Stimulated activated effector memory CD8-positive, alpha-beta T cell treated with anti-CD3 and anti-CD28 coated beads, Interleukin-12 subunit alpha, Interleukin-12 subunit beta, amount 100 ng/mL, for 72 hours (primary cell): ENCODE measurements around the gene TMEM132D.

ENCODE experiments used
- ATAC-seq: fragments of 150-1000 bp; cut with Tn5 transposase; 2 replicates; pipeline ENCODE4 v1.10.0; 2021
- DNase-seq, 2 donors: peaks; one replicate each; pipeline ENCODE4 v3.0.0; 2021 to 2022; ENCODE audit warnings: low spot score in 2 of 2
- H3K27ac Mint-ChIP-seq: one replicate; pipeline ENCODE4 v1.8.0; 2022; ENCODE audit warnings: mild to moderate bottlenecking, mixed read lengths
- H3K36me3 Mint-ChIP-seq: one replicate; pipeline ENCODE4 v1.8.0; 2022; ENCODE audit warnings: mild to moderate bottlenecking, mixed read lengths
- H3K4me1 Mint-ChIP-seq: one replicate; pipeline ENCODE4 v1.8.0; 2022; ENCODE audit warnings: mixed read lengths
- H3K4me3 Mint-ChIP-seq: one replicate; pipeline ENCODE4 v1.8.0; 2022; ENCODE audit warnings: mild to moderate bottlenecking, mixed read lengths
- H3K9me3 Mint-ChIP-seq: one replicate; pipeline ENCODE4 v1.8.0; 2022; ENCODE audit warnings: mixed read lengths

TMEM132D gene

DNA sequence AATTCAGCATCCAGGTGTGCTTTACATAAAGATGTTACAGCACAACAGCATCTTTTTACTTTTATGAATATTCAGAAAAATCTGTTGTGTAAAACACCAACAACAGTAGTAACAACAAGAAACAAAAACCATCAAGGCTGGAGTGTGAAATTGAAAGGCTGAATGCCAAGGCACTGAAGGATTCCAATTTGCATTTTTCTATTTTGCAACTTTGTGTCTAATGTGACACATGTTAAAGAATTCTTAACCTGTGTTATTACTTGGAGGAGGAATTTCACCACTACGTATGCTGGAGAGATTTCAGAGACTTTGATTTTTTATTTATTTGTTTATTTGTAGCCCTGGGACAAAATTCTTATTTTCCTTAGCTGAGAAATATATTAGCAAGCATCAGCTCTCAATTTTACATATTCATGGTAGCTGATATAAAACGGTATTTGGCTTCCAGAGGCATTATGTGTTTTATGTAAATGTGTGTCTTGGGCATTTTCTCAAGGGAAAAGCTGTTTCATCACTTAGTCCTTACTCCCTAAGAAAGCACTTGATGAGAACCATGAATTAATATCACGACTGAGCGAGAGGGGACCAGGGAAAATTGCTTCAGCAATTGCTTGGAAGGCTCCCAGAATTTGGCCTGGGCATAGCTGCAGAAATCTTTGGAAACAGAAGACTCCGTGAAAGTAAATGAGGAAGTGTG is 475.4 kb downstream of the TMEM132D start:
- H3K9me3 Mint-ChIP-seq: peaks cover 7% of the 10 kb centered on the region
- ATAC-seq: no peak
- H3K27ac Mint-ChIP-seq: no peak overlapping the region
- H3K4me1 Mint-ChIP-seq: no peaks in the 10 kb centered on the region
- H3K36me3 Mint-ChIP-seq: no peaks in the 10 kb centered on the region
- no peak overlapping the region for H3K4me3 Mint-ChIP-seq
- DNase-seq: no peak

DNA sequence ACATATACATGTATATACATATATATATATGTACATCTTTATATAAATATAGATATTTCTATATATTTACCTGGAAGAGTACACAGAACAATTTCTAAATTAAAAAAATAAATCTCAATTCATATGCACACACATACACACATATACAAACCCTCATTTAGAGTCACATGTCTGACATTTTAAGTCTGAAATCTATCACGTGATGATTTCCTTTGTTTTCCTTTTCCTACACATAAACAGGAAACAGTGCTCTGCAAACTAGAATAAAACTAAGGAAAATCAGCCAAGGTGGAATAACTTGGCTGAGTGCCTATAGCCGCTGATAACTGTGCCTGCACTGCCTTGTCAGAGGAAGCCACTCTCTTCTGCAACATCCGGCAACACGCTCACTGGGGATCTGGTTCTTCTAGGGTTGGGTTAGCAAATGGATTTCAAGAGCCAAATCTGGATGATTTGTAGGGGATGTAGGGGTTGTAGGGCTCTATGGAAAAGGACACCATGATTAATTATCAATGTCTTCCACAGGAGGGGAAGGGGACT is 480.7 kb downstream of the TMEM132D start:
- no peaks in the 10 kb centered on the region for H3K36me3 Mint-ChIP-seq
- no peak for DNase-seq
- H3K27ac Mint-ChIP-seq: no peak overlapping the region
- H3K4me3 Mint-ChIP-seq: no peak overlapping the region
- no peak for ATAC-seq
- no peaks in the 10 kb centered on the region for H3K4me1 Mint-ChIP-seq
- peaks cover 4% of the 10 kb centered on the region for H3K9me3 Mint-ChIP-seq

DNA sequence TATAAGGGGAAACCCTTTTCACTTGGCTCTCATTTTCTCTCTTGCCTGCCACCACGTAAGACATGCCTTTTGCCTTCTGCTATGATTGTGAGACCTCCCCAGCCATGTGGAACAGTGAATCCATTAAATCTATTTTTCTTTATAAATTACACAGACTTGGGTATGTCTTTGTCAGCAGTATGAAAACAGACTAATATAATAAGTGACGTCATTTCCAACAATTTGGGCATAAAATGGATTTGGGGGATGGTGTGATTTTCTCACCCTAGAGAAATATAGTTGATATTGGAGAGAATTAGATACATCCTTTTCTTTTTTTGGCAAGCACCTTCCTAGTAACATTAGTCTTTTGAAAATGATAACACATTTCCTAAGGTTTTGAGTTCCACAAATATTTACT is 490.5 kb downstream of the TMEM132D start:
- H3K4me3 Mint-ChIP-seq: no peak overlapping the region
- peaks cover 5% of the 10 kb centered on the region for H3K9me3 Mint-ChIP-seq
- DNase-seq (no peak), ATAC-seq (no peak)
- H3K27ac Mint-ChIP-seq: no peak overlapping the region
- H3K4me1 Mint-ChIP-seq: no peaks in the 10 kb centered on the region
- H3K36me3 Mint-ChIP-seq: no peaks in the 10 kb centered on the region

DNA sequence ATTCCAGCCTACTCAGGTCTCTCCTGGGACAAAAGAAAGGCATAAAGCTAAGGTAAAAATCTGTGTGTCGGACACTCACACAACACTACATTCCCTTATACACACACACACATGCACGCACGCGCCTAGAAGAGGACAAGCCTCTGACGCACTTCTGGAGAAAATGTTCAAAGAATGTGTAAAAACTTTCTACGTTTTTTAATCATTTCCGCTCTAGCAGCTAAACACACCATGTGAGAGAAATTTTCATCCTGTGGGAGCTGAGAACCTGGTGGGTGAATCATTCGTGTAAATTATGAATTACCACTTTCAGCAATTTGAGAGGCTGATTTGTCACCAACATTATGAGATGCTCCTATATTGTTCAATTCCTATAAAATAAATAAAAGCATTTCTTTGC is 494.5 kb downstream of the TMEM132D start:
- H3K4me3 Mint-ChIP-seq: no peak overlapping the region
- DNase-seq (no peak), ATAC-seq (no peak)
- no peaks in the 10 kb centered on the region for H3K4me1 Mint-ChIP-seq
- H3K36me3 Mint-ChIP-seq: no peaks in the 10 kb centered on the region
- H3K9me3 Mint-ChIP-seq: peaks cover 3% of the 10 kb centered on the region
- no peak overlapping the region for H3K27ac Mint-ChIP-seq

DNA sequence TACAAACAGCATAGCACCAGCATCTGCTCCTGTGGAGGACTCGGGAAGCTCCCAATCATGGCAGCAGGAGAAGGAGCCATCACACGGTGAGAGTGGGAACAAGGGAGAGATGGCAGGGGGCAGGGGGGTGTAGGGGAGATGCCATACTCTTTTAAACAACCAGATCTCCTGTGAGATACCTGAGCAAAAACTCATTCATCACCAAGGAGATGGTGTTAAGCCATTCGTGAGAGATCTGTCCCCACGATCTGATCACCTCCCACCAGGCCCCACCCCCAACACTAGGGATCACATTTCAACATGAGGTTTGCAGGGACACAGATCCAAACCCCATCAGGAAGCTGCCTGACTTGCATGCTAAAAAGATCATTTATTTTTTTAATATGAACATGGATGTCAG is 499.3 kb downstream of the TMEM132D start:
- no peak for ATAC-seq
- Mint-ChIP-seq H3K4me1 (no peaks in the 10 kb centered on the region), H3K36me3 (no peaks in the 10 kb centered on the region)

DNA sequence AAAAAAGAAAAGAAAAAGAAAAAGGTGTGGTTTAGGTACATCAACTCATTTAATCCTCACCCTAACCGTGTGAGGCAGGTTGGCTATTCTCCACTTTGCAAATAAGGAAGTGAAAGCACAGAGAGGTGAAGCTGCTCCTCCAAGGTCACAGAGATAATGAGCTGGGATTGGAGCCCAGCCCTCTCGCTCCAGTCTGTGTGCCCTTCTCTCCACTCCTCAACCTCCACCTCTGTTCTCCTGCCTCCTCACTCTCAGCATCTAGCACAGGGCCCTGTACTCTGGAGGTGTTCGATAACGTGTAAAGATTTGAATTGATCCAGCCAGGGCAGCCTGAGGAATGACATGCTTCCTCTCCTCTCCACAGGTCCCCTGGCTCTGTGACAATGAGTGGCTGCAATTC is 502.3 kb downstream of the TMEM132D start:
- ATAC-seq (peak; percentile 36), DNase-seq (no peak)
- Mint-ChIP-seq H3K4me1 (no peaks in the 10 kb centered on the region), H3K4me3 (no peak overlapping the region), H3K9me3 (peaks cover 6% of the 10 kb centered on the region), H3K27ac (no peak overlapping the region), H3K36me3 (no peaks in the 10 kb centered on the region)

More for the DNA sequence above, 499.3 kb downstream of the TMEM132D start:
- DNase-seq: no peak
- no peak overlapping the region for H3K27ac Mint-ChIP-seq
- H3K9me3 Mint-ChIP-seq: peaks cover 3% of the 10 kb centered on the region
- no peak overlapping the region for H3K4me3 Mint-ChIP-seq

DNA sequence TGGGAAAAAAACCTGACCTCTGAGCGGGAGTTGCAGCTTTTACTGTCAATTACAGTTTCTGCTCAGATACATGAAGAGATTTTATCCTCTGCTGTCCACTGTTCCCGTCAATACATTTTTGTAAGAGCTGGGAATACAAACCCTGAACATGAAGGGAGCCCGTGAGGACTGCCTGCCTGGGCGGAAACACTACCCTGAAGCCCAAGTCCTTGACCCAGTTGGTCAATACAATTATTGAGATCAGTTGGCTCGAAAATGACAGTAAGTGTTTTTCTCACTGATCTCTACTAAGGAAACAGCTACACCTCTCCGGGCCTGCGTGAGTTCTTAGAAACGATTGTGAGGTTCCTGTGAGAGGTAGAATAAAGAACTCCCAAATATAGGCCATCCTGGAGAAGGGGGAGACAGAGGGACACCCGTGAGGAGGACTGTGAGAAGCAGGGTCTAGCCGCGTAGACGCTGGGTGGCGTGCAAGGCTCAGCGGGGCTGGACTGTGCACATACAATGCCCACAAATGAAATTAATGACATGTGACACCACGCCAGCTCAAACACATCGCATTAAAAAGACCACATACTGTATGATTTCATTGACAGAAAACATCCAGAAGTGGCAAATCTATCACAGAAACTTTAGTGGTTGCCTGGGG is 509.5 kb downstream of the TMEM132D start:
- peaks cover 5% of the 10 kb centered on the region for H3K9me3 Mint-ChIP-seq
- no peaks in the 10 kb centered on the region for H3K4me1 Mint-ChIP-seq

DNA sequence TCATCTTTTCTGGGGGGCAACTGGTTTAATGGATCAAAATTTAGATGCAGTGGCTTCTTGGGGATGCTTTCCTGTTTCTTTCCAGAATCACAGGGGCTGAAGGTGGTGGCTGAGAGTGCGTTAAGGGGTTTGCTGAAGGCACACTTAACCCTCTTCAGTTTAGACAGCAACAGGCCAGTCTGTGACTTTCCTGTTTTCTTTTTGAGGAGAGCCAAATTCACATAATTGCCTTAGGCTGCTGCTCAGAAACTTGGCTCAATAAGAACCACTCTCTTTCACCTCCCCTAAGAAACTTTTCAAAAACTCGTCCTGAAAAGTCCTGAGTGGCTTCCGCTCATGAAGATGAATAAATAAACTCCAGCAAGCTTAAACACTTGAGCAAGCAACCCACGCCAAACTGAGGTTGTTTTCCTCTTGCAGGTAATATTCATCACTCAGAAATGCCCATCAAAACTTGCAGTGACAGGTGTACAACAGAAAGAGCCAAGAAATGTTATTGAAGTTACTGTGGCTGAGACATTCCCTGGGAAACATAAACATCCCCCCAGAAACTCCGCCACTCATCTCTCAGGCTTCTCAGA is 510.4 kb downstream of the TMEM132D start:
- Mint-ChIP-seq H3K4me1 (no peaks in the 10 kb centered on the region), H3K4me3 (no peak overlapping the region), H3K9me3 (peaks cover 3% of the 10 kb centered on the region), H3K27ac (no peak overlapping the region), H3K36me3 (no peaks in the 10 kb centered on the region)
- ATAC-seq: no peak
- DNase-seq: no peak

More for the DNA sequence above, 509.5 kb downstream of the TMEM132D start:
- H3K27ac Mint-ChIP-seq: no peak overlapping the region
- no peak overlapping the region for H3K4me3 Mint-ChIP-seq
- H3K36me3 Mint-ChIP-seq: no peaks in the 10 kb centered on the region
- no peak for ATAC-seq
- DNase-seq: no peak

DNA sequence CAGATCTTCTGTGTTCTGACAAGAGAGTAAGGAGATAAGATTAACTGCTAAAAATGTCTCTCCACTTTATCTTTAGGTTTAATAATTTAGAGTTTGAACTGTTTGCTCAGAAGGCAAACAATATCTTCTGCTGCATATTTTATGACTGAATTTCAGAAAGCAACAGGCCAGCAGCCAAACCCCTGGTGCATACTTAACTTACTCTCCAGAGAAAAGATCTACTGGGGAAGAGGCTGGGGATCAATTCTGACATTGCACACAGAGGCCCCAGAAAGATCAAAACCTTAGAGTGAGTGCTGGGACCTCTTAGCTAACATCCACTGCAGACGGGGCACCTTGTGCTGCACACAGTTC is 518.2 kb downstream of the TMEM132D start:
- no peak for ATAC-seq
- no peak for DNase-seq
- H3K4me3 Mint-ChIP-seq: no peak overlapping the region
- no peaks in the 10 kb centered on the region for H3K36me3 Mint-ChIP-seq
- peaks cover 7% of the 10 kb centered on the region for H3K9me3 Mint-ChIP-seq
- no peaks in the 10 kb centered on the region for H3K4me1 Mint-ChIP-seq
- H3K27ac Mint-ChIP-seq: no peak overlapping the region

DNA sequence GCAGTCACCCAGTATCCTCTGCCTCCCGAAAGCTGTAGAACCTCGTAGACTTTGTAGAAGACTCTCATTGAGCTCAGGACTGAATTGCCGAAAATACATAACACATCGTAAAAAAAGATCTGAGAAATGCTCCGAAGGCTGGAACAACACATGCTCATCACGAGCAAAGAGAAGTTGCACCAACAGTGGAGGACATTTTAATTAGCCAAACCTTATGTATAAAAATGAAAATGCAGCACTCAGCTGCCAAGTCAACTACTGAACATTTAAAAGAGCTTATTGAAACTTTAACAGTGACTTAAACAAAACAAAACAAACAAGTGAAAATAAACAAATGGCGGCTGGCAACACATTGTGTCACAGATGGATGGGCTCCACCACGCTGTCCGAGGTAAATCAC is 519.9 kb downstream of the TMEM132D start:
- DNase-seq (no peak), ATAC-seq (no peak)
- no peaks in the 10 kb centered on the region for H3K36me3 Mint-ChIP-seq
- peaks cover 7% of the 10 kb centered on the region for H3K9me3 Mint-ChIP-seq
- no peak overlapping the region for H3K27ac Mint-ChIP-seq
- no peaks in the 10 kb centered on the region for H3K4me1 Mint-ChIP-seq
- no peak overlapping the region for H3K4me3 Mint-ChIP-seq

DNA sequence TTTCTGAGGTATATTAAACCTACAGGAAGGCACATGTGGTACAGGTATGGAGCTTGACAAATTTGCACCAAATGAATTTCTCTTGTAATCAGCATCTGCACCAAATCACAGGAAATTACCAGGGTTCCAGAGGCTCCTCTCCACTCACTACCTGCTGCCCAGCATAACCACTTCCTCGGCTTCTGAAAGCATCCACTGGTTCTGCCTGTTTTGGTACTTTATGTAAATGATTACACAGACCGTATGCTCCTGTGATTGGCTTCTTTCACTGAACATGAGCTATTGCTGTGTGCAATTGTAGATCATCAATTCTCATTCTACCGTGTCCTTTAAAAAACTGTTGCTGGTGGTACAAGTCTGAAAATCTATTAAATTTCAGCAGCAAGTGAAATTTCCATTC is 522.1 kb downstream of the TMEM132D start:
- no peak overlapping the region for H3K27ac Mint-ChIP-seq
- no peak overlapping the region for H3K4me3 Mint-ChIP-seq
- no peak for ATAC-seq
- no peaks in the 10 kb centered on the region for H3K36me3 Mint-ChIP-seq
- H3K9me3 Mint-ChIP-seq: peaks cover 9% of the 10 kb centered on the region
- no peak for DNase-seq
- no peaks in the 10 kb centered on the region for H3K4me1 Mint-ChIP-seq

DNA sequence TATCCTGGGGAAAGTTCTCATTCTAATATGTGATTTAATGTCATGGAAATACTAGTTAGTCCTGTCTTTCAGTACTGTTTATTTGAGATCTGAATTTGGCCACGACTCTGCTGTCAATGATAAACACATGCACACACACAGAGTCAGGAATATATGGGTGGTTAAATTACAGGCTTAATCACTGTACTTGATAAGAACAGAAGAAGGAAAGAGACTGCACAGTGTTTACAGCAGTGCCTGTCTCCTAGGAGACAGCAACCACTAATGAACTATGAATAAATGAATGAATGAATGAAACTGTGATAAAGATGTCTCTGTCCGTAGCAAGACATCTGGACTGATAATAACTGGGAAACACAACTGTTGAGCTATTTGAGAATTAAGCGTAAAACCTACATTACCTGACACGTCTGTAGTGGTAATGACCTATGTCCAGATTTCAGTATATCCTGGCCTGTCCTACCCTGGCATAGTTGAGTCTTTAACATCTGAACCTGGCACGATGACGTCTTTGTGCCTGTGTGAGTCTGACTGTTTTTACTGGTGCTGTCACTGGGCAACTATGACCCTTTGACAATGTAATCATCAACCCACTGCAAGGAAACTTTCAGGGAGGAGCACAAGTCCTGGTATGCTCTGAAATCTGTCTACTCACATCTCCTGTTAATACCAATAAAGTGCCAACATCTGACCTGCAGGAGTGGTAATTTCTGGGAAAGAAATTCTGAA is 524.6 kb downstream of the TMEM132D start:
- Mint-ChIP-seq H3K9me3 (peaks cover 9% of the 10 kb centered on the region), H3K4me3 (no peak overlapping the region), H3K27ac (no peak overlapping the region), H3K36me3 (no peaks in the 10 kb centered on the region), H3K4me1 (no peaks in the 10 kb centered on the region)
- DNase-seq (no peak), ATAC-seq (no peak)

DNA sequence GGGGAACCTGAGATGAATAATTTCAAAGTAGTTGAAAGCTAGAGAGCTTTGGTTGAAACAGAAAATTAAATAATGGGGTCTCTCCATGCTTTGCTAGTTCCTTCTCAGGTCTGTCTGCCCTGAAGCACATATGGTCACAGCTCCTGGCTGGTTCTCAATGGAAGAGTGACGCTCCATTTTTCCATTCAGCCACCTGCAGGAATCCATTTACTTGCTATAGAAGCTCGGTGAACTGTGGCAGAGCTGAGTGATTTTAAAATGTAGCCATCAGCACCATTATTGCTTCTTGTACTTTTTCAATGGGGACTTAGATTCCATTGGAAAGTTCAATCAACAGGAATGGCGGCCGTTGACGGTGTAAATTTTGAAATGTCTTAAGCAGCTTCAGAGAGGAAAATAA is 525.3 kb downstream of the TMEM132D start:
- ATAC-seq (no peak), DNase-seq (no peak)
- H3K36me3 Mint-ChIP-seq: no peaks in the 10 kb centered on the region
- no peak overlapping the region for H3K27ac Mint-ChIP-seq
- H3K9me3 Mint-ChIP-seq: peaks cover 9% of the 10 kb centered on the region
- no peak overlapping the region for H3K4me3 Mint-ChIP-seq
- H3K4me1 Mint-ChIP-seq: no peaks in the 10 kb centered on the region

DNA sequence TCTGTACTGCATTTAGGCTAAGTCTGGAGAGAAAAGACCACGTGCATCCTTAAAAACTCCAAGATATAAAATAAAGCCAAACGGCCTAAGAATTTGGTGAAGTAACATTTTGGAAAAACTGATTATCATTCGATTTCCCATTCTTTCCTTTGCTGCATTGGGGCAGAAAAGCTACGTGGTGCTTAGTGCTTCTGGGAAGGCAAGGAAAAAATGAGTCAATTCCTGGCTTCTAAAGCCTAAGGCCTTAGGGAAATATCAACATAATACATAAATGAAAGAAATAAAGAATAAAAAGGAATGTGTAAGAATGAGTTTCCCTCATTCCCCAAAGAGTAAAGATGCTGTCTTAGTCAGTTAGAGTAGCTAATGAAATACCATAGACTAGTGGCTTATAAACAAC is 530.1 kb downstream of the TMEM132D start:
- no peaks in the 10 kb centered on the region for H3K4me1 Mint-ChIP-seq
- no peak overlapping the region for H3K4me3 Mint-ChIP-seq
- DNase-seq (no peak), ATAC-seq (no peak)
- peaks cover 2% of the 10 kb centered on the region for H3K9me3 Mint-ChIP-seq
- no peaks in the 10 kb centered on the region for H3K36me3 Mint-ChIP-seq
- no peak overlapping the region for H3K27ac Mint-ChIP-seq

DNA sequence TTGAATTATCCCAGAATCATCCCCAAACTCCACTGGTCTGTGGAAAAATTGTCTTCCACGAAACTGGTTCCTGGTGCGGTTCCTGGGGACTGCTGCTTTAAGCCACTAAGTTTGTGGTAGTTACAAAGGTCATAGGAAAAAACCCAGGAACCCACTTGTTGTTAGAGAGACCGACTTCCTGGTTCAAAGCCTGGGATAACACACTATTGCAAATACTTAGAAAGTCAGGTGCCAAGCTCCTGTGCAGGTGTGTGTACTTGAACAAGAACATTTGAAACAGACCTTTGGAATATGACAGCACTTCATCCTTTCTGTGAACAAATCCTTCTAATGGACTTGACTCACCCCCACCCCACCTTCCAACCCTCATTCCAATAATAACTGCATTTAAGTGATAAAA is 530.9 kb downstream of the TMEM132D start:
- Mint-ChIP-seq H3K4me3 (no peak overlapping the region), H3K36me3 (no peaks in the 10 kb centered on the region), H3K27ac (no peak overlapping the region), H3K9me3 (peaks cover 5% of the 10 kb centered on the region), H3K4me1 (no peaks in the 10 kb centered on the region)
- DNase-seq: no peak
- no peak for ATAC-seq
